Stimulated activated CD8-positive, alpha-beta memory T cell treated with anti-CD3 and anti-CD28 coated beads, Interleukin-2, amount 100 ng/mL, for 48 hours (primary cell): Measurements from ENCODE around the gene EHD3.
"Not testable (repeated sequence)": the region's sequence is repeated elsewhere in the genome, so short reads cannot be mapped to it uniquely, and the experiment has no call there.

Experiments used
- DNase-seq, 2 donors: peaks; one replicate each; pipeline ENCODE4 v3.0.0-alpha.2; 2020; ENCODE audit warnings: low read depth in 2 of 2

Gene EHD3

GRCh38 chr2:31255911-31256571 lies 22.1 kb downstream of the EHD3 start:
- no peak for DNase-seq

- DNase-seq, result no peak
Observed at GRCh38 chr2:31256611-31257382, 22.8 kb downstream of the EHD3 start.

DNA sequence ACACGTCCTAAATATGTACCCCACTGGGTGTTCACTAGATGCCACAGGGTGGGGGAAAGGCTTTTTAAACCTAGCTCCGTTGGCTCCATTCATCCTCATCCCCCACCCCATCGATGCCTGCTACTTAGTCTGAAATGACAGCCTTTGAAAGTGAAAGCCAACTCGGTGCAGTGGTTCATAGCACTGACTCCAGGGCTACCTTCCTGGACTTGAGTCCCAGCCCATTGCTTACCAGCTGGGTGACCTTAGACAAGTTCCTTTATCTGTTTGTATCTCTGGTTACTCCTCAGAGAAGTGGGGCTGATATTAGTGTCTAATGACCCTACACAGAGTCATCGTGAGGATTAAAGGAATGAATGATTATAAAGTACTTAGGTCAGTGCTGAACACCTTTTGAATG lies 24.4 kb downstream of the EHD3 start:
- no peak for DNase-seq

DNA sequence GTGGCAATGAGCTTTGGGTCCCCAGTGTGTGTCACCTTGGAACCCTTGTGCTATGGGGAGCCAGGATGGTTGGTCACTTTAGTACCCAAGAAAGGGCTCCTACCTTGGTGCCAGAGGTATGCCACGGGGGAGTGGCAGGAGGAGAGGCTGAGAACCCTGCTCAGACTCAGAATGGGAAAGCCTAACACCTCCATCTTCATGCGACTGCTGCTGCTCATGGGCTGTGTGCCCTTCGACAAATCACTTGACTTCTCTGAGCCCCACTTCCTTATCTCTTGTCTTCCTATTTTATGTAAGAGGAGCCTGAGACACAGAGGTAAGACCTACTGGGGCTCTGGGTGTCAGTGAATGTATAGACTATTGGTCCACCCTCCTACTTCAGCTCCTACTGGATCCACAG lies 25.1 kb downstream of the EHD3 start:
- DNase-seq, result no peak

DNA sequence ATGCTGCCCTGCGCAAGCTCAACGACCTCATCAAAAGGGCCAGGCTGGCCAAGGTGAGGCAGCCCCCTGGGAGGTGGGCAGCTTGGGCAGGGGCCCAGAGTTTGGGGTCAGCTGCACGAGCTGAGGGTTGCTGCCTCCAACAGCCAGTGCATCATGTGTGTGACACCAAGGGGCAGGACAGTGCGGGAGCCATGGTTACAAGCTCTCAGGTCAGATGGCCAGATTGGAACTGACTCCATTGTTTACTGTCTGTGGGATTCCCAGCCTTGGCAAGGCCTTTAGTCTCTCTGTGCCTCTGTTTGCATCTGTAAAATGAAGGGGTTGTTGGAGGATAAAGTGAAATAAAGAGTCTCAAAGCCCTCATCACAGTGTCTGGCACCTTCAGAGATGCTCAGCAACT lies 26.9 kb downstream of the EHD3 start:
- no peak for DNase-seq

- no peak for DNase-seq
Observed at GRCh38 chr2:31263636-31264190, 29.8 kb downstream of the EHD3 start.

DNA sequence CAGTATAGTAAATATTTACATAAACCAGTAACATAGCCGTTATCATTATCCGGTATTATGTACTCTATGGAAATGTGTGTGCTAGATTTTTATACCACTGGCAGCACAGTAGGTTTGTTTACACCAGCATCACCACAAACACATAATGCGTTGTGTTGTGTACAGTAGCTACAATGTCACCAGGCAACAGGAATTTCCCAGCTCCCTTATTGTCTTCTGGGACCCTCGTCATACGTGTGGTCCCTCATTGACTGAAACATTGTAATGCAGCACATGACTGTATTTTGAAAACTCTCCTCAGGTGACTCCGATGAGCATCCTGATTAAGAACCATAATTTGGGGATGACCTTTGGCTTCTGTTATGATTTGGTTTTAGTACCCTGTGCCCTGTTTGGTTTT lies 31.3 kb downstream of the EHD3 start:
- no peak for DNase-seq

DNA sequence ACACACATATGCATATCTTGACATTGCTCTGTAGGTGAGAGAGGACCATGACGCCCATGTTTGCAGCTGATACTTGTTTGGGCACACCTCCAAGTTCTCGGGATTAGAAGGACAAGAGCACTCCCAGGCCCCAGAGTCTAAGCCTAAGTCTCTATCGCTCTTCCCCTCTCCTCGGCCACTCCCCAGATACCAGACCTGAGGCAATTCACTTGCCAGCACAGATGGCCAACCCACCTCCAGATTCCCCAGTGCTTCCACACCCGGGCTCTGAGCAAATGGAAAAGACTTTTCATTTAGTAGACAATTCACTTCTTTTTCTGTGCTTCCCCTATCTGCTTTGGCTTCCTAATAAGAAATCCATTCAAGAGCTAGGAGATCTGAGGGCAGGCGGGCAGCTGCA lies 32.9 kb downstream of the EHD3 start:
- DNase-seq, result no peak

DNA sequence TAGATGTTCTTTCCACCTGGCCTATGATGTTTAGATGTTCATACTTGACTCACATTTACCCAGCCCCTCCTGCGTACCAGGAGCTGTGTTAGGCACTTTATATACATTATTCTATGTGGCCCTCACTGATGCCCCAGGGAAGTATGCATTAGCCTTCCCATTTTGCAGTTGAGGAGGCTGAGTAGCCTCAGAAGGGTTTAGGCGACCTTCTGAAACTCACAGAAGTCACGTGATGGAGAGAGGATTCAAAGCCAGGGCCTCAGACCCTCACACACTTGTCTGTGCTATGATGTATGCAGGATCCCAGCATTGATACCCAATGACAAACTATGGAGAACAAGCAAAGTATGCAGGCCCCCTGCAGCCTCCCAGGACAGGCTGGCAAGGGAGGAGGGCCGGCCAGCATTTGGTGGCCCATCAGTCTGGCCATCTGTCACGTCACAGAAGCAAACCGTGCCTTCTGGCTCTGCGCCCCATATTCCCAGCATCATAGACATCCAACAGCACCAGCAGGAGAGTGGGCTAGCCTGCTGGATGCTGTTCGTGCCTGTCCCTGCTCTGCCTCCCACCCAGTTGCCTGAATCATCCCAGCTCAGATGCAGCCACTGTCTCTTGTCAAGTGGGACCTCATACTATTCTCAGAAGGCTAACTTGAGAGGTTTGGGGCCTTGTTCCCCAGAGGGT lies 33.6 kb downstream of the EHD3 start:
- no peak for DNase-seq

GRCh38 chr2:31268344-31268743 lies 34.4 kb downstream of the EHD3 start:
- DNase-seq, result no peak

DNA sequence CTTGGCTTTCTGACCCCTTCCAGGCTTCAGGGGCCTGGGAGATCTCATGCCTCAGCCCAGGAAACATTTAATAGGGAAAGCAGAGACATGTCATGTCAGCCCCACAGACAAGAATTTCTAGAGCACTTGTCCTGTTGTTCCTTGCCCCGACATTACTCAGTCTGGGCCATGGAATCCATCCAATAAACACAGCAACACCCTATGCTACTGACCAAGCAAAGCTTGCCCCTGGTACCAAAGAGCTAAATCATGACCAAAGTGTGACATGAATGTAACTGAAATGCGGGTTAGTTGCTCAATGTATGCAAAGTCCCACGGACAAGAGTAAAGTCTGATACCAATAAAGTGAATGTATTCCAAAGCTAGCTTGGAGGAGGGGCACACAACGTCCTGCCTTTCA lies 35.1 kb downstream of the EHD3 start:
- no peak for DNase-seq

DNA sequence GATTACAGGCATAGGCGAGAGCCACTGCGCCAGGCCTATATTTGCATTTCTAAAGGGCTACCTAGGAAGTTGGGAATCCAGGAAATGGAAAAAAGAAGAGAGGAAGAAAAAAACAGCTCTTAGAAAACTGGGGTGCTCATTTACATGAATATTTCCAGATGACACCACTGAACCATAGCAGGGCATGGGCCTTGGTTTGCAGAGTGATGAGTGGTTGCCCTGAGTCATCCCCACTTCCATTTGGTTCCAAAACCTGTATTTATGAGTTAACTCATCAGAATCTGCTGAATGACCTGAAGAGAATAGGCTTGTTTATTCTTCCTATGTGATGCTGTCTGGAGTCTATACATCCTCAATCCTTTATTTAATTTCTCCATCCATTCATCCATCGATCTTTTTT lies 36.2 kb downstream of the EHD3 start:
- no peak for DNase-seq

DNA sequence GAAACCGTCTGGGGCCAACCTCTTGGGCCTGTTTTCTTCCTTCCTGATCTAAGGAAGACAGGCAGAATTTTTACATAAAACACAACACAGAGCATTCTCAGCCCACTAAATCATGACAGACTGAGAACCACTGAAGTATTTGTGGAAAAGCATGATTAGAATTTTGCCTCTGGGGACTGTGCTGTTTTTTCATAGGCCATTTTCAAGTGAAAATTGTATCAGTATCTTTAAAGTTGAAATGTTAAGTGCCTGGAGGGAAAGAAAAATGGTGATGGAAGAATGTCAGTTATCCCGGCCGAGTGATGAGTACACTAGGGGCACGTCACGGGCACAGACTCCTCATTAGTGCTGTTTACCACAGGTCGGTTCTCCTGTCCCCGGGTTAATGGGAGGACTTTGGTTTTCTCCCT lies 36.9 kb downstream of the EHD3 start:
- no peak for DNase-seq

- no peak for DNase-seq
Observed at GRCh38 chr2:31271851-31272267, 37.9 kb downstream of the EHD3 start.

GRCh38 chr2:31274401-31275075 lies 40.6 kb downstream of the EHD3 start:
- DNase-seq, result no peak

GRCh38 chr2:31275976-31276375 lies 42.0 kb downstream of the EHD3 start:
- DNase-seq, result no peak

GRCh38 chr2:31277621-31278020 lies 43.7 kb downstream of the EHD3 start:
- no peak for DNase-seq

DNA sequence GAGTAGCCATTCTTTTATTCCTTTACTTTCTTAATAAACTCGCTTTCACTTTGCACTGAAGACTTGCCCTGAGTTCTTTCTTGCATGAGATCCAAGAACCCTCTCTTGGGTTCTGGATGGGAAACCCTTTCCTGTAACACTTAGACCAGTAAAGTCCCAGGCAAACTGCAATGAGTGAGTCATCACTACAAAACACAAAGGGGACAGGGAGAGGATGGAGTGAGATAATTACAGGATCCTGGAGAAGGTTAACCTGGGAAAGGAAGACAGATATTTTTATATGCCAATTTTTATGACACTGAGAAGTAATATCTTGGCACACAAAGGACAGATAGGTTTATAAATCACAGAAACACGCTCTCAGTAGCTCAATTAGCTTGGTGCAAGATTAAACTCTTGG lies 48.7 kb downstream of the EHD3 start:
- DNase-seq, result no peak

GRCh38 chr2:31283193-31283919 lies 49.4 kb downstream of the EHD3 start:
- not testable (repeated sequence) for DNase-seq

- no peak for DNase-seq
Observed at GRCh38 chr2:31284107-31284506, 50.2 kb downstream of the EHD3 start.

GRCh38 chr2:31286230-31286629 lies 52.3 kb downstream of the EHD3 start:
- DNase-seq, result no peak
